SU-DHL-6 (cell line): ENCODE results near the gene TKFC.

Experiments
- H2AFZ ChIP-seq: fragments of 200-600 bp; sonication (generic); 2 replicates; pipeline ENCODE4 v1.6.1; 2014; ENCODE audit warnings: low read depth, mild to moderate bottlenecking, moderate library complexity, mixed read lengths, antibody characterized with exemption, low read length; ENCODE audit not compliant: severe bottlenecking
- H3F3A ChIP-seq: fragments of 200-600 bp; shearing (Covaris generic); 2 replicates; pipeline ENCODE4 v1.6.0; 2016; ENCODE audit warnings: antibody characterized with exemption, mild to moderate bottlenecking; ENCODE audit not compliant: insufficient read depth
- H3K27ac ChIP-seq: fragments of 200-600 bp; sonication (generic); 2 replicates; pipeline ENCODE4 v1.5.1; 2016; ENCODE audit warnings: low read depth, mild to moderate bottlenecking, low read length, moderate library complexity, mixed read lengths
- H3K27me3 ChIP-seq: fragments of 200-600 bp; sonication (generic), shearing (Covaris generic); 2 replicates; pipeline ENCODE4 v1.6.0; 2014; ENCODE audit warnings: mild to moderate bottlenecking, low read length
- H3K36me3 ChIP-seq: fragments of 200-600 bp; sonication (generic); 2 replicates; pipeline ENCODE4 v1.6.1; 2014; ENCODE audit warnings: mild to moderate bottlenecking, low read length, mixed read lengths
- H3K4me2 ChIP-seq: fragments of 300-600, 200-600 bp; shearing (Covaris generic), sonication (generic); 2 replicates; pipeline ENCODE4 v1.6.0; 2014; ENCODE audit warnings: low read length, low read depth, mild to moderate bottlenecking; ENCODE audit not compliant: poor library complexity, severe bottlenecking
- H3K4me3 ChIP-seq: fragments of 200-600 bp; sonication (generic); 2 replicates; pipeline ENCODE4 v1.5.1; 2014; ENCODE audit warnings: antibody characterized with exemption, low read length, mild to moderate bottlenecking, mixed read lengths; ENCODE audit not compliant: insufficient read depth, poor library complexity, severe bottlenecking
- H3K79me2 ChIP-seq: fragments of 200-600 bp; sonication (generic); 2 replicates; pipeline ENCODE4 v1.6.1; 2014; ENCODE audit warnings: mild to moderate bottlenecking, low read length, moderate library complexity; ENCODE audit not compliant: insufficient read depth
- H3K9ac ChIP-seq: fragments of 200-600 bp; sonication (generic); 2 replicates; pipeline ENCODE4 v1.7.0; 2014; ENCODE audit warnings: mild to moderate bottlenecking, low read length
- H3K9me2 ChIP-seq: fragments of 200-600 bp; sonication (generic); replicated peaks from 2 replicates; pipeline ENCODE4 v1.6.1; 2014; ENCODE audit warnings: low read length; ENCODE audit not compliant: insufficient read depth
- H3K9me3 ChIP-seq: fragments of 200-600 bp; sonication (generic); 2 replicates; pipeline ENCODE4 v1.6.1; 2014; ENCODE audit warnings: low read length, mixed read lengths; ENCODE audit not compliant: insufficient read depth
- H4K20me1 ChIP-seq: fragments of 200-600 bp; sonication (generic); 2 replicates; pipeline ENCODE4 v1.6.1; 2014; ENCODE audit warnings: low read depth, mild to moderate bottlenecking, antibody characterized with exemption, low read length, moderate library complexity, mixed read lengths
- CTCF ChIP-seq: fragments of 200-600 bp; sonication (generic); IDR thresholded peaks from one replicate; pipeline ENCODE4 v1.5.1; 2017; ENCODE audit warnings: antibody characterized with exemption, mild to moderate bottlenecking, low read length, moderate library complexity; ENCODE audit not compliant: insufficient read depth, poor library complexity, severe bottlenecking
- EZH2phosphoT487 ChIP-seq: fragments of 200-600 bp; sonication (generic), shearing (Covaris generic); conservative IDR thresholded peaks from 2 replicates; pipeline ENCODE4 v1.6.1; 2018; ENCODE audit warnings: mild to moderate bottlenecking, antibody characterized with exemption, low read length, moderate library complexity, mixed read lengths

Gene TKFC

DNA sequence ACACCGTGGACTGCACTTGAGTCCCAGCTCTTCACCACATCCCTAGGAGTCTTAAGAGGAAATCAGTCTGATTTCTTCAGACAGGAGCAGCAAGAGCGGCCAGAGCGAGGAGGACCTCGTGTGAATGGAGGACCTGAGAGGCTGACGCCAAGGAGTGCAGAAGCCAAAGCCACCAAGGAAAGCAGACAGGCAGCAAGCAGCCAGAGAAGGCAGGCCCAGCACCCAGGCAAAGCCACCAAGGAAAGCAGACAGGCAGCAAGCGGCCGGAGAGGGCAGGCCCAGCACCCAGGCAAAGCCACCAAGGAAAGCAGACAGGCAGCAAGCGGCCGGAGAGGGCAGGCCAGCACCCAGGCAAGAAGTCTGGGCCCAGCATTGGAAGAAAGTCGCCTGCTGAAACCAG lies 16.9 kb downstream of the TKFC start:
- TF ChIP-seq CTCF (no peak), EZH2phosphoT487 (no peak)
- peaks cover 6% of the 10 kb centered on the region; the same call in 1 of the 2 replicates for H3K36me3 ChIP-seq

DNA sequence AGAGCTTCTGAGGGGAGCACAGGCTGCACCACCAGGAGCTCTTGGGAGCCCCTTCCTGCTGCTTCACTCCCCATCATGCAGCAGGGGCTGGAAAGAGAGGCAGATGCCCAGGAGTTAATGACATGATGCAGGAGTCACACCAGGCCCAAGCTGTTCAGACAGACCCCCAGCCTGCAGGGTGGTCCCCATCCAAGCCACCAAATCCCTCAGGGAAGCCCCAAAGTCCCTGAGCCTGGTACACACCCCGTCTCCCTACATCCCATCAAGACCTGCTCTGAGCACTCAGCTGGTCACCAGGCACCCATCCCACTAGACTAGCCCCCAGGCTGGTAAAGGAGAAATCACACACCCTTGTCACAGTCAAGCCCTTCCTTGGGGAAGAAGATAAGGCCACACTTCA lies 17.3 kb downstream of the TKFC start:
- Histone ChIP-seq H3K9ac (no peak overlapping the region), H3K4me2 (no peak overlapping the region), H3K27ac (no peak overlapping the region), H3F3A (no peaks in the 10 kb centered on the region), H3K36me3 (peaks cover 6% of the 10 kb centered on the region; the same call in 1 of the 2 replicates), H4K20me1 (no peaks in the 10 kb centered on the region), H3K4me3 (no peak overlapping the region), H3K9me3 (no peaks in the 10 kb centered on the region), H2AFZ (no peak overlapping the region), H3K9me2 (no peaks in the 10 kb centered on the region), H3K27me3 (no peaks in the 10 kb centered on the region), H3K79me2 (peaks cover 21% of the 10 kb centered on the region; the same call in 1 of the 2 replicates)
- no peak for TF ChIP-seq CTCF
- no peak for TF ChIP-seq EZH2phosphoT487

More for the DNA sequence above, 16.9 kb downstream of the TKFC start:
- H3K9me2 ChIP-seq = no peaks in the 10 kb centered on the region
- H3K9me3 ChIP-seq = no peaks in the 10 kb centered on the region
- H4K20me1 ChIP-seq = no peaks in the 10 kb centered on the region
- no peak overlapping the region for H3K4me3 ChIP-seq
- no peaks in the 10 kb centered on the region for H3K27me3 ChIP-seq
- no peak overlapping the region for H3K27ac ChIP-seq
- no peaks in the 10 kb centered on the region for H3F3A ChIP-seq
- peaks cover 16% of the 10 kb centered on the region; the same call in 1 of the 2 replicates for H3K79me2 ChIP-seq
- H3K9ac ChIP-seq = no peak overlapping the region
- H2AFZ ChIP-seq = no peak overlapping the region
- no peak overlapping the region for H3K4me2 ChIP-seq

GRCh38 chr11:61350803-61351202 lies 17.8 kb downstream of the TKFC start:
- H3K9me2 ChIP-seq = no peaks in the 10 kb centered on the region
- H3K27ac ChIP-seq = no peak overlapping the region
- H3K36me3 ChIP-seq = peaks cover 6% of the 10 kb centered on the region; the same call in 1 of the 2 replicates
- H3K27me3 ChIP-seq = no peaks in the 10 kb centered on the region
- no peak overlapping the region for H3K4me3 ChIP-seq
- H2AFZ ChIP-seq = no peak overlapping the region
- TF ChIP-seq EZH2phosphoT487 = no peak
- no peak for TF ChIP-seq CTCF
- no peaks in the 10 kb centered on the region for H3F3A ChIP-seq
- no peak overlapping the region for H3K9ac ChIP-seq
- peaks cover 25% of the 10 kb centered on the region for H3K79me2 ChIP-seq
- H3K9me3 ChIP-seq = no peaks in the 10 kb centered on the region
- no peaks in the 10 kb centered on the region for H4K20me1 ChIP-seq
- no peak overlapping the region for H3K4me2 ChIP-seq
